Measurements from ENCODE around the gene WNK3.

DNA sequence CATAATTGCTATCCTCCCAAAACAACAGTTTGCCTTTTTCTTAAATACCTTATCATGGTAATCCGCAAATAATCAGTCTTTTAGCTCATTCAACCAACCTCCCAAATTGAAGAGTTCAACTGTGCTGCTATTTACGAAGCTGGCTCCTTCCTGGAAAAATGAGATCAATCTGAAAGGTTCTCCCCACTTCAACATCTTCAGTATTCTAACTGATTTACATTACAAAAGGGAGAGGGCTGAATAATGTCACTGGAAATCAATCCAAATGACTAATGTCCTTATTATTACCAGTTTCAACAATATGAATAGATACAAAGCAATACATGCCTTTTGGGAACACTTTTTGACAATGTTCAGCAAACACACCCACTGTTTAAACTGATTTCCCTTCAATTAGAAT lies 86.2 kb downstream of the WNK3 start:
- TF ChIP-seq, protein P1, sequence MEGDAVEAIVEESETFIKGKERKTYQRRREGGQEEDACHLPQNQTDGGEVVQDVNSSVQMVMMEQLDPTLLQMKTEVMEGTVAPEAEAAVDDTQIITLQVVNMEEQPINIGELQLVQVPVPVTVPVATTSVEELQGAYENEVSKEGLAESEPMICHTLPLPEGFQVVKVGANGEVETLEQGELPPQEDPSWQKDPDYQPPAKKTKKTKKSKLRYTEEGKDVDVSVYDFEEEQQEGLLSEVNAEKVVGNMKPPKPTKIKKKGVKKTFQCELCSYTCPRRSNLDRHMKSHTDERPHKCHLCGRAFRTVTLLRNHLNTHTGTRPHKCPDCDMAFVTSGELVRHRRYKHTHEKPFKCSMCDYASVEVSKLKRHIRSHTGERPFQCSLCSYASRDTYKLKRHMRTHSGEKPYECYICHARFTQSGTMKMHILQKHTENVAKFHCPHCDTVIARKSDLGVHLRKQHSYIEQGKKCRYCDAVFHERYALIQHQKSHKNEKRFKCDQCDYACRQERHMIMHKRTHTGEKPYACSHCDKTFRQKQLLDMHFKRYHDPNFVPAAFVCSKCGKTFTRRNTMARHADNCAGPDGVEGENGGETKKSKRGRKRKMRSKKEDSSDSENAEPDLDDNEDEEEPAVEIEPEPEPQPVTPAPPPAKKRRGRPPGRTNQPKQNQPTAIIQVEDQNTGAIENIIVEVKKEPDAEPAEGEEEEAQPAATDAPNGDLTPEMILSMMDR (IDR thresholded peaks at IDR 0.05) = no peak
- no peak for TF ChIP-seq POLR2A (IDR thresholded peaks at IDR 0.05)

Measured in adrenal gland (tissue), 5 donors.